SK-N-SH treated with all-trans-retinoic acid at 6 μM for 48 hours (cell line): Measurements from ENCODE around the gene ADAM15.

Experiments used
- CSRNP3 ChIP-seq: fragments of 250-450 bp; sonication (Bioruptor Pico); IDR thresholded peaks from 2 replicates; pipeline ENCODE4 v1.5.1; 2021; ENCODE audit warnings: mild to moderate bottlenecking, moderate library complexity
- TCF4 ChIP-seq: fragments of 250-450 bp; sonication (Bioruptor Pico); IDR thresholded peaks from 2 replicates; pipeline ENCODE4 v1.8.0; 2021; ENCODE audit warnings: mild to moderate bottlenecking, moderate library complexity, borderline replicate concordance
- TOX ChIP-seq: fragments of 250-450 bp; sonication (Bioruptor Pico); IDR thresholded peaks from 2 replicates; pipeline ENCODE4 v1.8.0; 2021; ENCODE audit warnings: mild to moderate bottlenecking, moderate library complexity, borderline replicate concordance

- TF ChIP-seq TOX (CRISPR knock-in tag) = no peak
- no peak for TF ChIP-seq CSRNP3 (CRISPR knock-in tag)
- no peak for TF ChIP-seq TCF4
Measured at GRCh38 chr1:155004352-155005075, 46.6 kb upstream of the ADAM15 start.
